ENCODE measurements around the gene CSNK2A3. TPM values are rescaled to one million over a fixed set of nuclear protein-coding genes. Genes with fewer than 3 reads are reported as not detected.
"Not testable (repeated sequence)": the region's sequence is repeated elsewhere in the genome, so short reads cannot be mapped to it uniquely, and the experiment has no call there.

Gene CSNK2A3
- total RNA-seq, 1 donor from 2014 or later = 2.1 TPM

DNA sequence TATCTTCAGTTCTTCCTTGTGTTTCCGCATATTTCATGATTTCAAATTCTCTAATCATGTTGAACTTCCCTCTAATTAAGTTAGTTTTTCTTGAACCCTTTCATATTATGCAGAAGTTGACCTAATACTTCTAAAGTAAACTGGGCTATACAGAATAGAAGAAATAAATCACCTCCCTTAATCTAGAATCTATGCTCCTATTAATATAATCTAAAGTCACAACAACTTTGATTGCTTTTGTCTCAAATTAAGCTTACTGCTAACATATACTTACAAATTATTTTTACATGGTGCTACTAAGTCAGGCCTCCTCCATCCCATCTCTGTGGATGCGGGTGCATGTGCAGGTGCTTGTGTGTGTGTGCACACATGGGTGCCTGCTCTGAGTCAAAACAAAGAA, 27.3 kb upstream of the CSNK2A3 start:
- DNase-seq (ENCODE audit: low spot score) = no peak

DNA sequence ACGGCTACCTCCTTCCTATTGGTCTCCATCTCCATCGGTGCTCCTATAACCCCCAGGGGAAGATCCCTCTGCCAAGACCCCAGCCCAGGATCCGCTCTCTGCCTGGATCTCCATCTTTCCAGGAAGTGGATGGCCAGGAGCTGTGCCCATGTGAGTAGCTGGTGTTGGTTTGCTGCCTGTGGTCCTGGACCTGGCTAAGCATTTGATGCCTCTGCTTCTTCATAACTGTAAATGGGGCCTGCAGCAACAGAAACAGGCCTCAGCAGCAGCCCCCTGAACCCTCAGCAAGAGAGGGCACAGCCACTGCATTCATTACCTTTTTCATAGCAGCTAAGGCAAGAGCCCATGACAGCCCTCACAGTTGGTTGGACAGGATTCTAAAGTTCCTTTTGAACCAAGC, 26.6 kb upstream of the CSNK2A3 start:
- no peak for DNase-seq (ENCODE audit: low spot score)

DNA sequence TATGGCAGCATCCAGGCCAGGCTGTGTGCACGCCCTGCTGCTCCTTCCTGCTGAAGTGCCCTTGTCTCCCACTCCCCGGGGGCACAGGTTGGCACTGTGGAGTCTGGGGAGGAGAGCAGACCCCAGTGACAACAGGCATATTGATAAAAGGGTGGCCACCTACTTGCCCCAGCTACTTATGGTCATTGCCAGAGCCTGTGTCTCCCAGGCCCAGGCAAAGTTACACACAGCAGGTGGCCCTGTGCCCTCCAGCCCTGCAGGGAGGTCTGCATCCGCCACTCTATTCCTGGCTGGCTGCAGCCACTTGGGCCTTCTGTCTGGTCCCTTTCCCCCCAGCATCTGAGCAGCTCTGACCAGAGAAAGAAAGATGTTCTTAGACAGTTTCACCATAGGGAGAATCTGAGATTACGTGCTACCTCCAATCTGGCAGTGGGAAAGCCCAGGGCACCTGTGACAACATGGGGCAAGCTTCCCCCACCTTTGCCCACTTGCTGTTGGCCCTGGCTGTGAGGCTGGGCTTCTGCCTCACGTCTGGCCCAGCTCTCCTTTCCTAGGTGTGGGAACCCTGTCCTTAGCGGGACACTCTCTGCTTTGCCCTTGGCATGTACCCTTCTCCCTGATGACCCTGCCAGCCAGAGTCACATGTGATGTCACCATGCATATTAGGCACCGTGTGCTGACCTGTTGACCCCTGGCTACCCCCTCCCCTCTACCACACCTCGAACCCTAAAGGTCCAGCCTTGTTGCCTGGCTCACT, 25.3 kb upstream of the CSNK2A3 start:
- no peak for DNase-seq (ENCODE audit: low spot score)

DNA sequence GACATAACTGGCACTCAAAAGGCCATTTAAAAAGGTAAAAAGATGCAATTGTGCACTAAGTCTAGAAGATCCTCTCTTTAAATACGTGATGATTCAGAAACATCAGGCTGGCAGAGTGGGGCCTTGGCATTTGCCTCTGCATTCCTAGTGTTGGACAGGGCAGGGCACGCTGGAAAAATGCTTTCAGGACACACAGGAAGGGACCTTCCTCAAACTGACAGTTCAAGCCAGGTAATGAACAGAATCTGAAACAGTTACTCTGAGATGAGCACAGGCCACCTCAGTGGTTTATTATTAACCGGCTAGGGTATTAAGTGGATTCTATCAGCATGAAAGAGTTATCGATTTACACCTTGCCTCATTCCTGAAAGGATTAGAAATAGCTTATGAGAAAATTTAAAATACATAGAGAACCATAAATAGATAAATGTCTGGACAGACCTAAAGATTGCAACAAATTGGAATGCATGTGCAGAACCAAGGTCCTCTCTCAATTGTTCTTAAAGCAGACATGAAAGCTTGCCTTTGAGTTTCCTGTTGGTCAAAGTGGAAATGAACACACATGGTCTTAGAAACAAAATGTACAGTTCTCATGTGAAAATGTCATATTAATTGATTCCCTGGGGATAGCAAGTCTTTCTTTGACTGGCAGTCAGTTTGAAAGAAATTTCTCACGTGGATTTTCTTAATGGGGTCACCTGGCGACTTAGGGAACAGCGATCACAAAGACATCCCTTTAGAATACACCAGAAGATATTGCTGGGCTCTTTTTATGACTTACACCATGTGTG, 21.5 kb upstream of the CSNK2A3 start:
- no peak for DNase-seq (ENCODE audit: low spot score)

DNA sequence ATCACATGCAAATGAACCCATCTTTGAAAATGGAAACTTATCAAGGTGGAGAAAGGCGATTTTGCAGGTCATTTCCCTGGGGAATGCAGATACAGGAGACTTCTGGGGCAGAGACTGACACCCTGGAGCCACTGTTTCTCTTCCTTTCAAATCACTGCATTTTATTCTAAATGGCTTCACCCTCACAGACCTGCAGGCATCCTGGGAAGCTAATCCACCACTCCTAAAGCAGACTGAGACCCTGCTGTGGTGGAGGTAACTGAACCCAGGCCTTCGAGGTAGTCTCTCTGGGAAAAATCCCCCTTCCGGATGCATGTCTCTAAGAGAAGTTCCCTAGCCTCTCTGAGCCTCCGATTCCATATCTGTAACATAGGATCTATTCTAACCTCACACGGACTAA, 20.9 kb upstream of the CSNK2A3 start:
- no peak for DNase-seq (ENCODE audit: low spot score)

DNA sequence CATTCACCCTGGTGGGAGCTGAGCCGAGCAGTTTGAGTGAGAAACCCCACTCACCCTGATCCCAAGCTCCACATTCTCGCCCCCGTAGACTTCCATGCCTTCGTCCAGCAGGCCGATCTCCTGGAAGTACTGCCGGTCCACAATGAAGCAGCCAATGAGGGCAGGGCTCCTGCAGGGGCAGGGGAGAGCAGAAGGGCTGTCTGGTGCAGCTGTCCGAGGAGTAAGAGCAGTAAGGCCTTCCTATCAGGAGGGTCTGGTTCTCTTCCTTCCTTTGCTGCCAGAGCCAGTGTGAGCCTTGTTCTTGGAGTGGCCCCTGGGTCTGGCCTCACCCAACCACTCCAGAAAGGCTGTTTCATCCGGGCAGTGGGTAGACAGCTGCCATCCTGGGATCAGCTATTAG, 19.4 kb upstream of the CSNK2A3 start:
- no peak for DNase-seq (ENCODE audit: low spot score)

DNA sequence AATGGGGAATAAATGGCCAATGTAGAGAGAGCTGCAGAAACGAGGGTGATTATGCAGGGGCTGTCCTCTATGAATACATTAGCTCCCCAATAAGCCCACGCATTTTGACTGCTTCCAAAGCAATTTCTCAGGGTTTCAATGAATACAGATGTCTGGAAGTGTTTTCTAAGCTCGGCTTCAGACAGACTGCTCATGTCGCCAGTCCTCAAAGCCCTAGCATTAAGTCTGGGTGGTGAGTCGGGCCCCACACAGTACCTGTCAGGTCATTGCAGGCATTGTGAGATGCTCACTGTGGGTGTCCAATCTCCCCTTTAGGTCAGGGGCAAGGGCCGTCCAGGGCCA, 17.9 kb upstream of the CSNK2A3 start:
- DNase-seq (ENCODE audit: low spot score) = no peak

DNA sequence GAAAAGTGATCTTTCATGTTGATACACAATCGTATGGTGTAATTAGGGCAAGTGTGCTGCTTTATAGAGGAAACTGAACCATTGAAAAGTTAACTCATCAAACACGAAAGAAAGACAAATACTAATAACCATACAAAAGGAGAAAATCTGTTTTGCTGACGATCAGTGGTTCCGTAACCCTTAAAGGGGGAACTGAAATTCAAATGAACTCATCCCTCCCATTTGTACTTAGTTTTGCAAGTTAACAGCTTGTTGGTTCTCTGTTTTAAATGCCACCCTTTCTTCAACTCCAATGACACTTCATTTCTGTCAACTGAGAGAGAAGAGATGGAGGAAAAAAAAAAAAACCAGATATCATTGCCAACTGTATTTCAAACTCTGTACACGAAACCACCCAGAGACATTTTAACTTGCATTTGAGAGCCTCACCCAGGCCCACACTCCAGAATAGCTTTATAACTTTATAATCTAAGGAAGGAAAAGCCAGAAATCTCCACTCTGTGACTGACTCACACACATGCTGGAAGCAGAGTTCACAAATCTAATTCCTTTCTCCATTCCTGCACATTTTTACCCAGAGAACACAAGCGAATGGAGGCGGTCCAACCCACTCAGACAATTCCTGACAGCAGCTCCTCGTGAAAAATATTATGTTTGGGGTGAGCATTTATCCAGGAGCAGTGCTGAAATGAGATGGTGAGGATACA, 17.4 kb upstream of the CSNK2A3 start:
- no peak for DNase-seq (ENCODE audit: low spot score)

DNA sequence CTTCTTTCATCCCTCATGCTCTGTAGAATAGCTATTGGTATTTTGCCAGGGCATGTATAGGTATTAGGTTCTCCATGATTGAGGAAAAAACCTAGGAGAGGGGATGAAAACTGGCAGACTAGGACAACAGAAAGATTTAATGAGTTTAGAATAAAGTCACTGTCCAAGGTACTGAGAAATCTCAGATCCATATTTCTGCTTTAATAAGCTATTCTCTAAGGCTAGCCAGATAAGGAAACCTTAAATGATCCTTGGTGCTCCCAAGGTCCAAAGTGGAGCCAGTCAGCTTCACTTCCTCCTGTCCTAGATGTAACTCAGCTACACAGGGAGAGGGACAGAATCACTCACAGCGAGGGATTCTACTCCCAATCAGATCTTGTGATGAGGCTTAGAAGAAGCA, 13.7 kb upstream of the CSNK2A3 start:
- no peak for DNase-seq (ENCODE audit: low spot score)

DNA sequence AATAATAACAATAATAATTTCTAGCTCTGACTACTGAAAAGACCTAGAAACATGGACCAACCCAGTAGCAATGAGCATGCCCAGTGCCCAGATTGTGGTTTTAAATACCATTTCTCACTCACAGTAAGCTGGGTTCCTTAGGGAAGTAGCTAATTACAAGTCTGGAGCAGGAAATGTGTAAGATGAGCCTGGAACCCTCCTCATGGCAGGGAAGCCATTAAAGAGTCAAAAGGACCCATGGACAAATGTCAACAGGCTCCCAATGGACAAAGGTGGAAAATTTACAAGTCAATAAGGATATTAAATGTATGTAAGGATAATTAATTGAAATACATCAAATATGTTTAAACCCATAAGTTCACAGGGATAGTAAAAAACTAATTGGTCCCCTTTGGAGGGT, 10.6 kb upstream of the CSNK2A3 start:
- DNase-seq (ENCODE audit: low spot score) = no peak

DNA sequence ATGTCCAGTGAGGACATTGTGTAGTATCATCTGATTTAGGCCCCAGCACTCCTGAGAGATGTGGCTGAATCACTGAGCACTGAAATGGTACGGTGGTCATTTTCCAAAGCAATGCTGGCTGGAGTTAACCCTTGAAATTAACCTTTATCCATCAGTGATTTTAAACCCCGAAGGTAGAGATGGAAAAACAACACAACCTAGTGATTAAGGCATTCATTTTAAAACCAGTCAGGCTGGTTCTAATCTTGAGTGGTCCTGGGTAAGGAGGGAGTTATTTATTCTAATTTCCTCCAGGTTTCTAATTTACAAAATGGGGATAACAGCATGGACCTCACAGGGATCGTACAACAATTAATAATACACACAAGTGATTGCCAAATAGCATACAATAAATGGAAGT, 6.6 kb upstream of the CSNK2A3 start:
- DNase-seq (ENCODE audit: low spot score) = no peak

DNA sequence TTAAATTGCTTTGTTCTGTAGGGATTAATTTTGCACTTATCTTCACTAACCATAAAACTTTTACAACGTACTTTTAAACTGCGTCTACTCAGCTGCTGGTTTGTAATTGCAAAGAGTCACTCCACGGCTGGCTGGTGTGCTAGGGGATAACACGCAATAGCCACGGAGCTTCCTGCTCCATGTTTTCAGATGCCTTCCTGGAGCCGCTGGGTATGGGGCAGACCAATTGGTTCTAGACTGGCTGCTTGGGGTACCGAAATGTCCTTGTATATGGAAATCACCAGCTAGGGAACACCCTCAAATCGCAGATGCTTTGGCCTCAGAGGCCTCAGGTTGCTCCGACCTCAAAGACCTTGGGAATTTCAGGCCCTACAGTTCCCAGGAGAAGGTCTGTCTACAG, 3.8 kb upstream of the CSNK2A3 start:
- DNase-seq (ENCODE audit: low spot score) = no peak

DNA sequence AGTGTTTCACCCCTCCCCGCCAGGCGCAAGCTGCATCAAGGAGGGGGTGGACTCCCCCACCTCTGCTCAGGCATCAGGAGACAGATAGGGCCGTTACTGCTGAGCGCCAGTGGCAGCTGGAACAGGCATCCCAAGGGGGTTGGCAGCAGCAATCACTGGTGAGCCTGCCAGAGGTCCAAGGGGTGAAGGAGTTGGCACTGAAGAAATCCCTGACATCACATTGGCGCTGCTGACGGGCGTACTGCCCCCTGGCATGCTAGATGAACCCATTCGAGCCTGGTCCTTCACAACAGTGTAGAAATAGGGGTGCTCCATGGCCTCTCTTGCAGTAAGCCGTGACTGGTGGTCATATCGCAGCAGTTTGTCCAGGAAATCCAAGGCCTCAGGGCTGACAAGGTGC, 1.2 kb downstream of the CSNK2A3 start:
- not testable (repeated sequence) for DNase-seq (ENCODE audit: low spot score)

DNA sequence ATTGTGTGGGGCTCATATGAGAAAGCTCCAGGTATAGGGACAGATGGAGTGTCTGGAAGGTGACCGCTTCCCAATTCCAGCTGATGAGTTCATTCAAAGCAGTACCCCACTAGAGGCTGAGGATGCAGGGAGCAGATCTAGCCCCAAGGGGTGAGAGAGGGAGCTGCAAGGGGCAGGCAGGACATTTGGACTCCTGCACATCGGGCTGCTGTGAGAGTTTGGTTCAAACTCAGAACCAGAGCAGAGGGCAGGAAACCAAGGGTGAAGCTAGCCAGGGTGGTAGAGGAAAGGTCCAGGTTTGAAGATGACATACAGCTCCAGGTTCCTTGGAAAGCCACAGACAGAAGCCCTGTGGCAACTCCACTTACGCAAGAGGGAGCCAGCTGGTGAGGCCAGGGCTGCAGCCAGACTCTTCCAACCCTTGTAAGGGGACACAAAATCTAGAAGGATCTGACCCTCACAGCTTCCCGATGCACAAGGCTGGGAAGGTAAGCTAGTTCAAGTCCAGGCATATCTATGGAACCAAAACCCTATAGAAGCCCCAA, 1.9 kb downstream of the CSNK2A3 start:
- DNase-seq (ENCODE audit: low spot score) = no peak

DNA sequence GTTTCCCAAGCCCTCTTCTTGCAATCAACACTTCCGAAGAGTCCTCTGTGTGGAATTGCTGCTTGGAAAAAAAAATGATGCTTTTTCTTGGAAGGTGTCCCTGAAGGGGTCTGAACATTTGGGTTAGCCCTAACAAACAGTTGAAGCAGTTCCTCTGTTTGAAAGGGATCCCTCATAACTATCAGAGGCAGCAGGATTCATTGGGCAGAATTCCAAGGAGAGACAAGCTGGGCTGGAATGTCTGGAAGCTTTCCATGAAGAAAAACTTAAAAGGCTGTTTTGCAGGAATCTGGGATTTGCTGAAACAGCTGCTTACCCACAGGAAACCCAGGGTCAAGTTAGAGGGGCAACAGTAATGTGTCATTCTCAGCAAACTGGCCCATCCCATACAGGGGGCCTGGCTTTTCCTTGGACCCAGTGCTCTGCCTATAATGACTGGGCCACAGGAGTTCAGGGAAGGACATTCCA, 3.1 kb downstream of the CSNK2A3 start:
- no peak for DNase-seq (ENCODE audit: low spot score)

DNA sequence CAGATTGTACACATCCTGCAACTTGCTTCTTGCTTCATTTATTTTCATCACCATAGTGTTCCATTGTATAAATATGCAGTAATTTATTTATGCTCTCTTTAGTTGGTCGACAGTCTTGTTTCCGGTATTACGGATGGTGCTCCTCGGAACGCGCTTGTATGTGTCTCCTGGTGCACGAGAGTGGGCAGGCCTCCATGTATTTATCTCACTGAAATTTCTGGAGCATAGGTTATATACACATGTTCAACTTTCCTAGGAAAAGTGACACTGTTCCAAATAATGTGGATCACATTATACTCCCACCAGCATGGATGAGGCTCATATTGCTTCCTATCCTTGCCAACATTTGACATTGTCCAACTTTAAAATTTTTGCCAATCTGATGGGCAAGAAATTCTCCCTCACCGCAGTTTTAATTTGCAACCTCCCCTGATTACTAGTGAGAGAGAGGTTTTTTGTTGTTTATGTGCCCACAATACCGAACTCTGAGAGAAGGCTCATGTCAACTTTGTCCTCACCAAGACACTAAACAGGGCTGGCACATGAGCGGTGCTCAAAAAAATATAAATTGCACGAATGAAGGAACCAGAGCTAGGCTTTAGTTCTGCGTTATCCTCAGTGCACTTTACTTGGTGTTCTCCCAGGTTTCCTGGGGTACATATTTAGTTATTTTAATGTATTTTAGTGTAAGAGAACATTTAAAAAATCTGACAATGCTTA, 3.8 kb downstream of the CSNK2A3 start:
- no peak for DNase-seq (ENCODE audit: low spot score)

DNA sequence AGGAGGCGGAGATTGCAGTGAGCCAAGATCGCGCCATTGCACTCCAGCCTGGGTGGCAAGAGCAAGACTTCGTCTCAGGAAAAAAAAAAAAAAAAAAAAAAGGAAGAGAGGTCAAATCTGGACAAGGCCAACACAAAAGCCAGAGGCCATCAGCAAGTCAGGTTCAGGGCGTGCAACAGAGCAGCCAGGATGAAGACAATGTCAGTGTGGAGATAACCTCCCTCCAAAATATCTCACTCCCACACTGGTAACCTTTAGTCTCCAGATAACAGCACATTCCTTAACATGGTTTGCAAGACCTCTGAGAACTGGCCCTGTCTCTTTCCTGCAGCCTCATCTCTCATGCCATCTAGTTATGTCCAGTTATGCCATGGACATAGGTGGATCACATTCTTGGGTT, 4.7 kb downstream of the CSNK2A3 start:
- DNase-seq (ENCODE audit: low spot score) = no peak

DNA sequence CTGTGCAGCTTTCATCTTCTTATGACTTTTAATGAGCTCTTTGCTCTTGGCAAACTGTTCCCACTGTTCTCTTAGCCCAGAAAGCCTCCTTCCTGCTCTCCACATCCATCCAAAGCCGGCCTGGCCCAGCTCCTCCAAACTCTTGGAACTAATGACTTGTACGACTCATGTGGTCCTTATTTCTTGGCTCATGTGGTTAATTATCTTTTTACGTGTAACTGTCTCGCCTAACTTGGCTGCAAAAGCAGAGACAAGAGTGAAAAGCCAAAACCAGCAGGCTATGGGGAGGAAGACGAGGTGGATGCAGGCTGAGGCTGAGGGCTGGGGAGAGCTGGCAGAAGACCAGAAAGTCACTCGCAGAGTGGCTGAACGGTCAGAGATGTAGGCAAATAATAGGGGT, 5.5 kb downstream of the CSNK2A3 start:
- DNase-seq (ENCODE audit: low spot score) = no peak

DNA sequence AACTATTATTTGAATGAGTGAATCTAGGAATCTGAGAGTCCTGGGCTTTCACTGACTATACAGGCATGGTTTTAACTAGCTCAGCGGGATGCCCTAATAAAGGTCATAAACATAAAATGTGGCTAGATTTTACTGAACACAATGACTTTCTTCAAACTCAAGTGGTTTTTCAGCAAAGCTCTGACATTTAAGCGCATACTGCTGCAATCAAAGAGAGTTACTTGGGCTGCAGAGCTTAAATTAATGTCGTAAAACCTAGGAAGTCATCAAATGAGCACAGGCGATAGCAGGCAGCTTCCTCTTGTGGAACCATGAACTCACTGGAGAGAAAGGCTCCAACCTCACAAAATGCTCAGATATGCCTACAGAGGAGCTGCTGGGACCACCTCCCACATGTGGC, 6.7 kb downstream of the CSNK2A3 start:
- DNase-seq (ENCODE audit: low spot score) = no peak

DNA sequence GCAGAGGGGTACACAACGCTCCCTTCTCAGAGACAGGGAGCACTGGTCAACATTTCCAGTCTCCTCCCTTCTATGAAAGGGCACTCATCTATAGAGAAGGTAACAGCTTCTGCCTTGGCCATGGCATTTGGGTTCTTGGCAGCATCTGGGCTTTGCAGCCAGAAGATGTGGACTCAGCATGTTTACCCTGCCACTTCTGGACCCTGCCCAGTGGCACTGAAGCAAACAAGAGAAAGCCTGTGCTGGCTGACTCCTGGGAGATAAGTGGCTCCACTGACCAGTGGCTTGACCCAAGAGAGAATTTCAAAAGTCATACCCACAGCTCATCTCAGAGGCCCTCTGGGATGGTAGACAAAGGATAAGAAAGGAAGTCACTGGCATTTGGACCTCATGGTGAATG, 8.0 kb downstream of the CSNK2A3 start:
- no peak for DNase-seq (ENCODE audit: low spot score)

DNA sequence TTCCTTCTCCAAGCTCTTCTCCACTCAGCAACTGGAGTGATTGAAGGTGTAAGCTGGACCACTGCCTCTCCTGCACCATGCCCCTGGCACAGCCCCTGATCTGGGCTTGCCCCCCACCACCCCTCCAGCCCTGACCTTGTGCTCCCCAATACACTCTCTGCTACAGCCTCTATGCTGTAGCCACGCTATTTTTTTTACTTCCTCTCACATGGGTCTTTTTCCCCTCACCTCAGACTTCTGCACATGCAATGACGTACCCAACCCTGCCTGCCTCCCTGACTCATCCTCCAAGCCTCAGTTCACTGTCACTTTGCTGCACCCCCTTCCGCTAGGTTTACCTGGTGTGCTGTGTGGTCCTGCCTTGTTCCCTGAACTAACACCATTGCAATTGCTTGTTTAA, 9.0 kb downstream of the CSNK2A3 start:
- no peak for DNase-seq (ENCODE audit: low spot score)

DNA sequence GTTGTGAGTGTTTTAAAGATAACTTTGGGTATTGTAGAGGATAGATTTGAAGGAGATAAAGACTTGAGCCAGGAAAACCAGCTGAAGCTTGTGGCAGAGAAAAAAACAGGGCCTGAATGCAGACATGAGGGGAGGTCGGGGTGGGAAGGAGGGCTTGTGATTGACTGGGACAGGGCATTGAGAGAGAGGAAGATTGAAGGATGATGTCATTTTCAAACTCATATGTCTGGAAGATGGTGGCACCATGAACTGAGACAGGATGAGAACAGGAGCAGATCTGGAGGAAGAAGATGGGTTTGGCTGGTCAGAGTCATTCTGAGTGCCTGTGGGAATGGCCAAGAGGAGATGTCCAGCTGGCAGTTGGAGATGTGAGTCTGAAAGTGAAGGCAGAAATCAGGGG, 14.7 kb downstream of the CSNK2A3 start:
- no peak for DNase-seq (ENCODE audit: low spot score)
